ENCODE results near the gene RBMS2.
"Not testable (repeated sequence)": the region's sequence is repeated elsewhere in the genome, so short reads cannot be mapped to it uniquely, and the experiment has no call there.

DNA sequence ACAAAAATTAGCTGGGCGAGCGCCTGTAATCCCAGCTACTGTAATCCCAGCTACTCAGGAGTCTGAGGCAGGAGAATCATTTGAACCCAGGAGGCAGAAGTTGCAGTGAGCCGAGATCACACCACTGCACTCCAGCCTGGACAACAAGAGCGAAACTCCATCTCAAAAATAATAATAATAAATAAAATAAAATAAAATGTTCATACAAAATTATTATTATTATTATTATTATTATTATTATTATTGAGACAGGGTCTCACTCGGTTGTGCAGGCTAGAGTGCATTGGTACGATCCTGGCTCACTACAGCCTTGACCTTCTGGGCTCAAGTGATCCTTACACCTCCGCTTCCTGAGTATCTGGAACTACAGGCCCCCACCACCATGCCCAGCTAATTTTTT, 55.6 kb downstream of the RBMS2 start:
- TF ChIP-seq CTCF (IDR thresholded peaks at IDR 0.05); POLR2AphosphoS5 (IDR thresholded peaks at IDR 0.05); POLR2A (IDR thresholded peaks at IDR 0.05); EP300 (IDR thresholded peaks at IDR 0.05; ENCODE audit: low read depth): not testable (repeated sequence)

All from transverse colon (tissue), 4 donors.